ENCODE results near the gene ZNF778.
"Not testable (repeated sequence)": the region's sequence is repeated elsewhere in the genome, so short reads cannot be mapped to it uniquely, and the experiment has no call there.

The ZNF778 gene

GRCh38 chr16:89183975-89184676 lies 33.4 kb upstream of the ZNF778 start:
- TF ChIP-seq TAF1 (IDR thresholded peaks at IDR 0.05; ENCODE audit: borderline replicate concordance, low read depth, low read length) (no peak), POLR2AphosphoS5 (IDR thresholded peaks at IDR 0.05; ENCODE audit: low read depth, low read length) (no peak), POLR2A (IDR thresholded peaks at IDR 0.05; ENCODE audit: low read depth, low read length) (no peak)
- FAIRE-seq (no peak), DNase-seq (ENCODE audit: insufficient read length) (no peak)

DNA sequence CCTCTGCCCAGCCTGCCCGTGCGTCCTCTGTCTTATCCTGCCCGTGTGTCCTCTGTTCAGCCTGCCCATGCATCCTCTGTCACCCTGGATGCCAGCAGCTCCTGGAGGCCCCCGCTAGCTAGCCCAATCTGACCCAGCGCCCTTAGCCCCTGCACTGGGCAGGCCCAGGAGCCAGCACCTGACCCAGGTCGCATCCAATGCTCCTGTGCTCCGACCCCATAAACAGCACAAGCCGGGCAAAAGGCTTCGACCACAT lies 32.9 kb upstream of the ZNF778 start:
- TF ChIP-seq TAF1 (IDR thresholded peaks at IDR 0.05; ENCODE audit: borderline replicate concordance, low read depth, low read length) (no peak), POLR2AphosphoS5 (IDR thresholded peaks at IDR 0.05; ENCODE audit: low read depth, low read length) (no peak)
- FAIRE-seq (no peak), DNase-seq (ENCODE audit: insufficient read length) (no peak)

DNA sequence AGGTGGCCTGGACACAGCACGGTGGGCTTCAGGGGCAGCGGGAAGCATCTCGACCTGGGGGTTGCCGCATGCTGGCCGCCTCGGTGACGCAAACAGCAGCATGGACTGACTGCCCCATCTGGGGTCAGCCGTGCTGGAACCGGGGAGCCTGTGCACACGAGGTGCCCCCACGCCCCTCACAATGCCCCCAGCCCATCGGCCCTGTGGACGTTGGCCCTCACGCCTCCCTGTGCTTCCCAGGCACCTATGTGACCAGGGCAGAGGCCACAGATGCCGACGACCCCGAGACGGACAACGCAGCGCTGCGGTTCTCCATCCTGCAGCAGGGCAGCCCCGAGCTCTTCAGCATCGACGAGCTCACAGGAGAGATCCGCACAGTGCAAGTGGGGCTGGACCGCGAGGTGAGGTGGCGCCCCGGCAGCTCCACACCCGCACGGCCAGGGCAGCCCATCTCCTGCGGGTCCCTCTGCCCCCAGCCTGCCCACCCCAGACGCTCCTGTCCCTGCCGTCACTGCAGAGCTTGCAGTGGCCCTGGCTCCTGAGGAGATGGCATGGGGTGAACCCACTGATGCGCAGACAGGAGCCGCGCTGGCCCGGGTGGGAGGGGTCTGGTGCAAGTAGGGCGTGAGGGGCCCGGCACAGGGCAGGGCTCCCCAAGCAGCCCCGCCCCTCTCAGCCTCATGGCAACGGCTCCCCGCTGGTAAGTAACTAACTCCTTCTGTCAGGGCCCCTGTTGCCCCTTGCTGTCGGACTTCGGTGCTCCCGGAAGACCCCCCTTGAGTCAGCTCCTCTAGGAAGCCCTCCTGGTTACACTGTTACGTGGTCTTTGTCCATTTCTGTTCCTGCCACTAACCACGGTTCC lies 32.3 kb upstream of the ZNF778 start:
- TF ChIP-seq POLR2AphosphoS5 (IDR thresholded peaks at IDR 0.05; ENCODE audit: low read depth, low read length): no peak
- no peak for TF ChIP-seq POLR2A (IDR thresholded peaks at IDR 0.05; ENCODE audit: low read depth, low read length)
- TF ChIP-seq TAF1 (IDR thresholded peaks at IDR 0.05; ENCODE audit: borderline replicate concordance, low read depth, low read length): no peak
- FAIRE-seq: no peak
- no peak for DNase-seq (ENCODE audit: insufficient read length)

- DNase-seq (ENCODE audit: insufficient read length); FAIRE-seq: not testable (repeated sequence)
These were observed 31.5 kb upstream of the ZNF778 start for GRCh38 chr16:89185887-89186592.

DNA sequence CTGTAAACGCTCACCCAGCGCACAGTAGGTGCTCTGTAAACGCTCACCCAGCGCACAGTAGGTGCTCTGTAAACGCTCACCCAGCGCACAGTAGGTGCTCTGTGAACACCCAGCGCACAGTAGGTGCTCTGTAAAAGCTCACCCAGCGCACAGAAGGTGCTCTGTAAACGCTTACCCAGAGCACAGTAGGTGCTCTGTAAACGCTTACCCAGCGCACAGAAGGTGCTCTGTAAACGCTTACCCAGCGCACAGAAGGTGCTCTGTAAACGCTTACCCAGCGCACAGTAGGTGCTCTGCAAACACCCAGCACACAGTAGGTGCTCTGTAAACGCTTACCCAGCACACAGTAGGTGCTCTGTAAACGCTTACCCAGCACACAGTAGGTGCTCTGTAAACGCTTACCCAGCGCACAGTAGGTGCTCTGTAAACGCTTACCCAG lies 30.9 kb upstream of the ZNF778 start:
- DNase-seq (ENCODE audit: insufficient read length); FAIRE-seq: not testable (repeated sequence)

DNA sequence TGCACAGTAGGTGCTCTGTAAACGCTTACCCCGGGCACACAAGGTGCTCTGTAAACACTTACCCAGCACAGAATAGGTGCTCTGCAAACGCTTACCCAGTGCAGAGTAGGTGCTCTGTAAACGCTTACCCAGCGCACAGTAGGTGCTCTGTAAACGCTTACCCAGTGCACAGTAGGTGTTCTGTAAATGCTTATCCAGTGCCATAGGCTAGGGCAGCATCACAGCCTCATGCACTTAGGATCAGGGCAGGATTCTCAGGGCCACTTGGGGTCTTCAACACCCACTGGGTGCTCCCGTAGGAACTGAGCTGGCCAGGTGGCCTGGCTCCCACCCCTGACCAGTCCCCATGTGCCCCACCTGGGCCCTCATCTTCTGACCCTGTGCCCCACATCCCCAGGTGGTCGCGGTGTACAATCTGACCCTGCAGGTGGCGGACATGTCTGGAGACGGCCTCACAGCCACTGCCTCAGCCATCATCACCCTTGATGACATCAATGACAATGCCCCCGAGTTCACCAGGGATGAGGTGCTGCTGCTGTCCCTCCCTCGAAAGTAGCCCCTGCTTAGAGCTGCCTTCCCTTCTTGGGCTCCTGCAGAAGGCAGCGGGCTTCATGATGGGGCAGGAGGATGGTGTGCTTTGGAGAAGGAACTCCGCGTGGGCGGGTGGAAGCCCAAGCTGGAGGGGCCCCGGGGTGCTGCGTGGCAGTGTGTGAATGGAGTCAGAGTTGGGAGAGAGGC lies 30.3 kb upstream of the ZNF778 start:
- FAIRE-seq: no peak
- TF ChIP-seq POLR2AphosphoS5 (IDR thresholded peaks at IDR 0.05; ENCODE audit: low read depth, low read length) (no peak), TAF1 (IDR thresholded peaks at IDR 0.05; ENCODE audit: borderline replicate concordance, low read depth, low read length) (no peak), POLR2A (IDR thresholded peaks at IDR 0.05; ENCODE audit: low read depth, low read length) (no peak)
- no peak for DNase-seq (ENCODE audit: insufficient read length)

GRCh38 chr16:89187770-89188392 lies 29.6 kb upstream of the ZNF778 start:
- no peak for TF ChIP-seq POLR2A (IDR thresholded peaks at IDR 0.05; ENCODE audit: low read depth, low read length)
- TF ChIP-seq TAF1 (IDR thresholded peaks at IDR 0.05; ENCODE audit: borderline replicate concordance, low read depth, low read length): no peak
- TF ChIP-seq POLR2AphosphoS5 (IDR thresholded peaks at IDR 0.05; ENCODE audit: low read depth, low read length): no peak
- FAIRE-seq (no peak), DNase-seq (ENCODE audit: insufficient read length) (no peak)

DNA sequence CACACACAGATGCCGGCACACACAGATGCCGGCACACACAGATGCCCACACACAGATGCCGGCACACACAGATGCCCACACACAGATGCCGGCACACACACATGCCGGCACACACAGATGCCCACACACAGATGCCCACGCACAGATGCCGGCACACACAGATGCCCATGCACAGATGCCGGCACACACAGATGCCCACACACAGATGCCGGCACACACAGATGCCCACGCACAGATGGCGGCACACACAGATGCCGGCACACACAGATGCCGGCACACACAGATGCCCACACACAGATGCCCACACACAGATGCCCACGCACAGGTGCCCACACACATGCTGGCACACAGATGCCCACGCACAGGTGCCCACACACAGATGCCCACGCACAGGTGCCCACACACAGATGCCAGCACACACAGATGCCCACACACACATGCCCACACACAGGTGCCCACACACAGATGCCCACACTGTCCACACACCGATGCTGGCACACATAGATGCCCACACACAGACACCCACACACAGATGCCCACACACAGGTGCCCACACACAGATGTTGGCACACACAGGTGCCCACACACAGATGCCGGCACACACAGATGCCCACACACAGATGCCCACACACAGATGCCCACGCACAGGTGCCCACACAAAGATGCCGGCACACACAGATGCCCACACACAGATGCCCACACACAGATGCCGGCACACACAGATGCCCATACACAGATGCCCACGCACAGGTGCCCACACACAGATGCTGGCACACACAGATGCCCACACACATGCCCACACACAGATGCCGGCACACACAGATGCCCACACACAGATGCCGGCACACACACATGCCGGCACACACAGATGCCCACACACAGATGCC lies 28.8 kb upstream of the ZNF778 start:
- FAIRE-seq; DNase-seq (ENCODE audit: insufficient read length): not testable (repeated sequence)

DNA sequence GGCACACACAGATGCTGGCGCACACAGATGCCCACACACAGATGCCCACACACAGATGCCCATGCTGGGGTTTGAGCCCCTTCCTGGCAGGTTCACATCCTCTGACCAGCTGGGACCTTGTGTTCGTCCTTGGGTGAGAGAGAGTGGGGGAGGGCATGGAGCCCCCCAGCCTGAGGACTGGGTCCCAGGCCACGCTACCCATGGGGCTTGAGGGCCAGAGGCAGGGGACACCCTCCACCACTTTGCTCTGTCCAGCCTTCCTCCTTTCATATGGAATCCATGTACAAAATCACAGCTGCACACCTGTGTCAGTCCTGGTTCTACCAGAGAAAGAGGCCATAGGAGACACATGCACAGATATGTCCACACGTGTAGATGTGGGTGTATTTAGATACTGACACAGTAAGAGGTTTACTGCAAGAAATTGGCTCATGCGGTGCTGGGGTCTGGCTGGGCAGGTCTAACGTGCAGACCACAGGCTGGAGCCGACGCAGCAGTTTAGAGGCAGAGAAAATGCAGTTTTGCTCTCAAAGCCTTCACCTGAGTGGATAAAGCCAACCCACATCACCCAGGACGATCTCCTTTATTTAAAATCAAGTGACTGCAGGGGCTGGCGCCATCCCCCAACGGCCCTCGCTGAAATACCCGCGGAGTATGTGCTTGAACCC lies 28.0 kb upstream of the ZNF778 start:
- no peak for FAIRE-seq
- TF ChIP-seq TAF1 (IDR thresholded peaks at IDR 0.05; ENCODE audit: borderline replicate concordance, low read depth, low read length): no peak
- no peak for TF ChIP-seq POLR2AphosphoS5 (IDR thresholded peaks at IDR 0.05; ENCODE audit: low read depth, low read length)
- TF ChIP-seq POLR2A (IDR thresholded peaks at IDR 0.05; ENCODE audit: low read depth, low read length): no peak
- DNase-seq (ENCODE audit: insufficient read length): no peak

- no peak for FAIRE-seq
- no peak for DNase-seq (ENCODE audit: insufficient read length)
These were observed 27.1 kb upstream of the ZNF778 start for GRCh38 chr16:89190150-89190958.

More at GRCh38 chr16:89190150-89190958, 27.1 kb upstream of the ZNF778 start:
- no peak for TF ChIP-seq POLR2A (IDR thresholded peaks at IDR 0.05; ENCODE audit: low read depth, low read length)
- TF ChIP-seq TAF1 (IDR thresholded peaks at IDR 0.05; ENCODE audit: borderline replicate concordance, low read depth, low read length): no peak
- TF ChIP-seq POLR2AphosphoS5 (IDR thresholded peaks at IDR 0.05; ENCODE audit: low read depth, low read length): no peak

Data from GM12892 (cell line).